Sigmoid colon (tissue), 4 donors: ENCODE results near the gene GYG2.

Experiments
- CTCF ChIP-seq, 4 experiments: fragments of 450-650 bp in 3 of 4; fragments of 200-600 bp in 1 of 4; IDR thresholded peaks; one replicate each; pipeline ENCODE4 v1.5.1; 2016 to 2019; ENCODE audit warnings: antibody characterized with exemption in 4 of 4, mild to moderate bottlenecking in 3 of 4, moderate library complexity in 2 of 4
- POLR2AphosphoS5 ChIP-seq, 4 donors: sonication (generic); formaldehyde crosslinking; IDR thresholded peaks; one replicate each; pipeline ENCODE4 v1.6.1; 2017; ENCODE audit warnings: antibody characterized with exemption in 4 of 4

GRCh38 chrX:2878563-2878962 lies 49.8 kb downstream of the GYG2 start:
- TF ChIP-seq CTCF (IDR thresholded peaks at IDR 0.05) (no peak), POLR2AphosphoS5 (IDR thresholded peaks at IDR 0.05) (no peak)
